Measurements from ENCODE around the gene HINT3. TPM values are rescaled to one million over a fixed set of nuclear protein-coding genes. Genes with fewer than 3 reads are reported as not detected.

HINT3 gene
- total RNA-seq, 2 donors from 2014 or later, result 13.0 to 16.4 TPM

Other genes starting within 250 kb of the HINT3 start
- gene HEY2, start 207.1 kb upstream of the HINT3 start, total RNA-seq, result 1 to 10 TPM; 2.3 to 4.3 TPM
- 10 to 100 TPM; 11.4 to 15.2 TPM for gene NCOA7, start 165.8 kb upstream of the HINT3 start, total RNA-seq
- gene TRMT11, start 29.8 kb downstream of the HINT3 start, total RNA-seq, result 10 to 100 TPM; 29.4 to 35.4 TPM

All from endodermal cell (in vitro differentiated cells).